PC-9 (cell line): ENCODE data around the gene MAGI1. TPM values are rescaled to one million over a fixed set of nuclear protein-coding genes. Genes with fewer than 3 reads are reported as not detected.

Experiments used
- BruUV-seq: library from RNA; stranded (reverse); fragments of 400-500 nt; replicated peaks from 2 replicates; lab custom pipeline; 2021; lab: Mats Ljungman, UMichigan
- CTCF ChIA-PET: fragments of 300-600 bp; sonication (Branson Sonifier 250); formaldehyde crosslinking; loops from one replicate; lab custom pipeline; 2022; ENCODE audit warnings: antibody characterized with exemption; lab: Charles Lee
- POLR2A ChIA-PET: fragments of 300-600 bp; sonication (Branson Sonifier 250); formaldehyde crosslinking; loops from one replicate; lab custom pipeline; 2022; ENCODE audit warnings: antibody characterized with exemption; ENCODE audit not compliant: unreplicated experiment; lab: Charles Lee
- DNase-seq, 2 experiments: peaks; one replicate each; pipeline versions ENCODE4 v3.0.0 to v3.0.0-alpha.2; 2015 to 2022; ENCODE audit warnings: mixed read lengths in 1 of 2
- H2AFZ ChIP-seq: fragments of 200-600 bp; sonication (generic); 2 replicates; pipeline ENCODE4 v1.8.1; 2017; ENCODE audit warnings: antibody characterized with exemption
- H3F3A ChIP-seq: fragments of 200-600 bp; sonication (generic); 2 replicates; pipeline ENCODE4 v1.8.1; 2017; ENCODE audit warnings: antibody characterized with exemption, mild to moderate bottlenecking, low read depth; ENCODE audit not compliant: insufficient read depth
- H3K27ac ChIP-seq: fragments of 200-600 bp; sonication (generic); 2 replicates; pipeline ENCODE4 v1.6.1; 2016; ENCODE audit warnings: mixed run types
- H3K27me3 ChIP-seq: fragments of 200-600 bp; sonication (generic); 2 replicates; pipeline ENCODE4 v1.6.1; 2016; ENCODE audit warnings: low read depth, mixed run types; ENCODE audit not compliant: insufficient read depth
- H3K36me3 ChIP-seq: fragments of 200-600 bp; sonication (generic); 2 replicates; pipeline ENCODE4 v1.6.1; 2016; ENCODE audit warnings: low read depth, mixed run types
- H3K4me1 ChIP-seq: fragments of 200-600 bp; sonication (generic); replicated peaks from 2 replicates; pipeline ENCODE4 v1.6.1; 2016; ENCODE audit warnings: mixed run types; ENCODE audit not compliant: insufficient read depth
- H3K4me2 ChIP-seq: fragments of 200-600 bp; sonication (generic); 2 replicates; pipeline ENCODE4 v1.6.1; 2017; ENCODE audit warnings: mixed run types
- H3K4me3 ChIP-seq: fragments of 200-600 bp; sonication (generic); 2 replicates; pipeline ENCODE4 v1.6.1; 2016; ENCODE audit warnings: mixed run types
- H3K79me2 ChIP-seq: fragments of 200-600 bp; sonication (generic); 2 replicates; pipeline ENCODE4 v1.6.1; 2017; ENCODE audit warnings: low read depth, mixed run types
- H3K9me2 ChIP-seq: fragments of 200-600 bp; sonication (generic); 2 replicates; pipeline ENCODE4 v1.8.1; 2017; ENCODE audit warnings: mild to moderate bottlenecking; ENCODE audit not compliant: insufficient read depth
- H3K9me3 ChIP-seq: fragments of 200-600 bp; sonication (generic); 2 replicates; pipeline ENCODE4 v1.8.1; 2016; ENCODE audit warnings: low read depth; ENCODE audit not compliant: insufficient read depth
- H4K20me1 ChIP-seq: fragments of 200-600 bp; sonication (generic); 2 replicates; pipeline ENCODE4 v1.8.1; 2017; ENCODE audit not compliant: insufficient read depth
- EZH2 ChIP-seq: fragments of 200-600 bp; sonication (generic); IDR thresholded peaks from 2 replicates; pipeline ENCODE4 v1.8.0; 2017; ENCODE audit warnings: antibody characterized with exemption, low read depth
- intact Hi-C: fragments of 100-400 bp; cut with micrococcal nuclease; formaldehyde crosslinking; loops from one replicate; pipeline ENCODE4 v1.10.0; 2022; ENCODE audit not compliant: unreplicated experiment
- total RNA-seq: library from RNA; stranded (reverse); gene quantifications from 2 replicates; pipeline ENCODE4 v1.2.3, GENCODE V29; 2021
- TF ChIP-seq, protein P1 (sequence below): fragments of 200-600 bp; sonication (generic); conservative IDR thresholded peaks from 2 replicates; pipeline ENCODE4 v1.6.1; 2017; ENCODE audit warnings: mixed run types, antibody characterized with exemption, mild to moderate bottlenecking, moderate library complexity

The MAGI1 gene
- total RNA-seq, 1 experiment from 2014 or later: 23.3 TPM

DNA sequence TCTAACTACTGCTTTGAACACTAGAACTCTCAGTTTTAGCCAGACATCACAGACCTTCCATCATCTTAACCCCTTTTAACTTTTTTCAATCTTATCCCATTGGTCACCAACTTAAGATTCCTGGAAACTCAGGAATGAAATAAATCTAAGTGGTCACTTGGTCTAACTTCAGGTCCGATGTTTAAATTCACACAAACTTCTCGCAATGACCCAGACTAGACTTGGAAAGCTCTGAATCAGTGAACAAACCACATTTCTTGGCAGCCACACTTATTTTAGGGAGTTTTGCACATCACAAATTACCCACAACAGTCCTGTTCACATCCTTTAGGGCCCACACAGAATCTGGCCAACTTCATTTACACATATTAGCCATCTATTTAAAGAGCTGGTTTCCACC is 118.9 kb downstream of the MAGI1 start:
- ChIA-PET CTCF (no interaction called here), POLR2A (interaction anchor here (0.6 kb wide), 1 partner anchor 1605 kb away, joined by 8 read pairs; no protein-coding TSS in a partner anchor)
- Histone ChIP-seq H3K4me3 (no peak overlapping the region), H3K27ac (no peak overlapping the region), H3K36me3 (no peaks in the 10 kb centered on the region), H4K20me1 (no peaks in the 10 kb centered on the region), H3K79me2 (peaks cover 5% of the 10 kb centered on the region; the same call in 1 of the 2 replicates), H3K9me3 (peaks cover 9% of the 10 kb centered on the region; the same call in 1 of the 2 replicates), H3K4me2 (no peak overlapping the region), H3K9me2 (no peaks in the 10 kb centered on the region), H2AFZ (no peak overlapping the region), H3F3A (no peaks in the 10 kb centered on the region; the same call in 1 of the 2 replicates), H3K27me3 (no peaks in the 10 kb centered on the region), H3K4me1 (no peaks in the 10 kb centered on the region)
- no TSS peak for BruUV-seq
- no peak for DNase-seq
- TF ChIP-seq EZH2: no peak
- TF ChIP-seq, protein P1, sequence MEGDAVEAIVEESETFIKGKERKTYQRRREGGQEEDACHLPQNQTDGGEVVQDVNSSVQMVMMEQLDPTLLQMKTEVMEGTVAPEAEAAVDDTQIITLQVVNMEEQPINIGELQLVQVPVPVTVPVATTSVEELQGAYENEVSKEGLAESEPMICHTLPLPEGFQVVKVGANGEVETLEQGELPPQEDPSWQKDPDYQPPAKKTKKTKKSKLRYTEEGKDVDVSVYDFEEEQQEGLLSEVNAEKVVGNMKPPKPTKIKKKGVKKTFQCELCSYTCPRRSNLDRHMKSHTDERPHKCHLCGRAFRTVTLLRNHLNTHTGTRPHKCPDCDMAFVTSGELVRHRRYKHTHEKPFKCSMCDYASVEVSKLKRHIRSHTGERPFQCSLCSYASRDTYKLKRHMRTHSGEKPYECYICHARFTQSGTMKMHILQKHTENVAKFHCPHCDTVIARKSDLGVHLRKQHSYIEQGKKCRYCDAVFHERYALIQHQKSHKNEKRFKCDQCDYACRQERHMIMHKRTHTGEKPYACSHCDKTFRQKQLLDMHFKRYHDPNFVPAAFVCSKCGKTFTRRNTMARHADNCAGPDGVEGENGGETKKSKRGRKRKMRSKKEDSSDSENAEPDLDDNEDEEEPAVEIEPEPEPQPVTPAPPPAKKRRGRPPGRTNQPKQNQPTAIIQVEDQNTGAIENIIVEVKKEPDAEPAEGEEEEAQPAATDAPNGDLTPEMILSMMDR: no peak
- intact Hi-C loops: loop anchor here (10.0 kb wide), 1 partner anchor 215 kb away; no protein-coding TSS in a partner anchor

DNA sequence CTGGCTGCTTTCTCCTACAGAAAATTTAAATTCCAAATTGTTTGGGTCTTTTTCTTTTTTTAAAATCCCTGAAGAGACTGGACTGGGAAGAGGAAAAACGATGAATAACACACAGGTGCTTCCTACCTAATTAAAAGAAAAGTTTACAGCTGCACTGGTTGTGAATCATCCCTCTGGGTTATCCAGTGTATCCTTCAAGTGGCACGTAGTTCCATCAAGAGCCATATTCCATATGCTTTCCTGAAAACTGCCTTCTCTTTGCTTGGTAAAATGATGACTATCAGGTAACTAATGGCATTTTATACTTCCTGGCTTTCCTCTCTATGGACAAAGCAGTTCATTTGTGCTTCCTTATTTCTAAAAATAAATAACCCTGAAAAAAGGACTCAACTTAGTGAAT is 123.2 kb downstream of the MAGI1 start:
- BruUV-seq: no TSS peak
- Histone ChIP-seq H3F3A (no peaks in the 10 kb centered on the region), H2AFZ (no peak overlapping the region), H3K27ac (no peak overlapping the region), H3K4me2 (no peak overlapping the region), H3K4me3 (no peak overlapping the region), H3K4me1 (no peaks in the 10 kb centered on the region), H3K79me2 (peaks cover 16% of the 10 kb centered on the region; the same call in 1 of the 2 replicates), H3K36me3 (no peaks in the 10 kb centered on the region), H3K9me3 (peaks cover 9% of the 10 kb centered on the region; the same call in 1 of the 2 replicates), H4K20me1 (no peaks in the 10 kb centered on the region), H3K9me2 (no peaks in the 10 kb centered on the region), H3K27me3 (no peaks in the 10 kb centered on the region)
- CTCF ChIA-PET: no interaction called here
- POLR2A ChIA-PET: no interaction called here
- no peak for TF ChIP-seq EZH2
- TF ChIP-seq, protein P1: no peak
- DNase-seq: no peak
- intact Hi-C loops: loop anchor here (10.0 kb wide), 1 partner anchor 219 kb away; no protein-coding TSS in a partner anchor

DNA sequence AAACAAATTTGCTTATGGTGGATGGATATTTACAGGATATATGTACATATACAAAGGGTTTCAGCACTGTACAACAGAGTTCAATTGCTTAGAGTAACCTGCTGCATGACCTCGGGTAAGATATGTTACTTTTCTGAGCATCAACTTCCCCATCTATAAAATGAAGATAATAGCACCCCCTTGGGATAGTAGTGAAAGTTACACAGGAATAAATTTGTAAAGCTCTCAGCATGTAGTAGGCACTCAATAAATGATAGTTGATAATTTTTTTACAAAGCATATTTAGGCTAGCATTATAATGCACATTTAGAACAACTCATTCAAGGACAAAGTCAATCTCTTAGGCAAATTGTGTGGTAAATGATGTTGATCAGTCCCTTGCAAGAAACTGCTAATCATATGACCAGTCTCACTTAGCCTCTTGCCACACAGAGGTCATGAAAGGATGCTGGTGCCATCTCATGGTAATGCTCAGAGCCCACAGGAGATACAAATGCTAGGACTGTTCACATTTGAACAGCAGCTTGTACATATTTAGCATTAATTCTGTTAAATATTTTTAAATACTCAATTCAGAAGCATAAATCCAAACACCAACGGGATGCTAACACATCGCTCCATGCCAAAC is 123.9 kb downstream of the MAGI1 start:
- BruUV-seq: no TSS peak
- Histone ChIP-seq H3K36me3 (no peaks in the 10 kb centered on the region), H2AFZ (no peak overlapping the region), H3K4me1 (no peaks in the 10 kb centered on the region), H3K79me2 (peaks cover 21% of the 10 kb centered on the region; the same call in 1 of the 2 replicates), H3K9me2 (no peaks in the 10 kb centered on the region), H3K27me3 (no peaks in the 10 kb centered on the region), H3F3A (no peaks in the 10 kb centered on the region), H3K27ac (no peak overlapping the region), H3K9me3 (peaks cover 9% of the 10 kb centered on the region; the same call in 1 of the 2 replicates), H3K4me2 (no peak overlapping the region), H4K20me1 (no peaks in the 10 kb centered on the region), H3K4me3 (no peak overlapping the region)
- ChIA-PET POLR2A (no interaction called here), CTCF (interaction anchor here (0.6 kb wide), 1 partner anchor 93 kb away, joined by 7 read pairs; no protein-coding TSS in a partner anchor)
- intact Hi-C loops: loop anchor here (10.0 kb wide), 1 partner anchor 220 kb away; no protein-coding TSS in a partner anchor
- TF ChIP-seq EZH2: no peak
- TF ChIP-seq, protein P1: no peak; the same call in 1 of the 2 replicates
- DNase-seq: no peak
